HG02678 (cell line): ENCODE results near the gene USP2.
"Not testable (repeated sequence)": the region's sequence is repeated elsewhere in the genome, so short reads cannot be mapped to it uniquely, and the experiment has no call there.

ENCODE experiments used
- ATAC-seq: cut with Tn5 transposase; IDR thresholded peaks from one replicate; pipeline ENCODE4 v1.9.1; 2021; ENCODE audit warnings: mild to moderate bottlenecking, moderate library complexity; ENCODE audit not compliant: unreplicated experiment

Gene USP2

GRCh38 chr11:119414321-119414720, 32.8 kb upstream of the USP2 start:
- ATAC-seq, result no peak

GRCh38 chr11:119412072-119412471, 30.6 kb upstream of the USP2 start:
- ATAC-seq, result no peak

- no peak for ATAC-seq
Measured at GRCh38 chr11:119410501-119410900, 29.0 kb upstream of the USP2 start.

- ATAC-seq, result no peak
Measured at GRCh38 chr11:119409731-119410130, 28.2 kb upstream of the USP2 start.

- no peak for ATAC-seq
Measured at GRCh38 chr11:119406005-119406404, 24.5 kb upstream of the USP2 start.

- not testable (repeated sequence) for ATAC-seq
Measured at GRCh38 chr11:119405448-119405847, 24.0 kb upstream of the USP2 start.

- ATAC-seq, result no peak
Measured at GRCh38 chr11:119404872-119405271, 23.4 kb upstream of the USP2 start.

GRCh38 chr11:119403021-119403420, 21.5 kb upstream of the USP2 start:
- no peak for ATAC-seq

- no peak for ATAC-seq
Measured at GRCh38 chr11:119402470-119402869, 21.0 kb upstream of the USP2 start.

- no peak for ATAC-seq
Measured at GRCh38 chr11:119400860-119401259, 19.4 kb upstream of the USP2 start.

- ATAC-seq, result no peak
Measured at GRCh38 chr11:119397740-119398139, 16.2 kb upstream of the USP2 start.

GRCh38 chr11:119396835-119397234, 15.3 kb upstream of the USP2 start:
- no peak for ATAC-seq

- no peak for ATAC-seq
Measured at GRCh38 chr11:119391275-119391674, 9.8 kb upstream of the USP2 start.

GRCh38 chr11:119389611-119390254, 8.2 kb upstream of the USP2 start:
- no peak for ATAC-seq

GRCh38 chr11:119388103-119388502, 6.6 kb upstream of the USP2 start:
- ATAC-seq, result no peak

- no peak for ATAC-seq
Measured at GRCh38 chr11:119384332-119384731, 2.8 kb upstream of the USP2 start.

- ATAC-seq, result not testable (repeated sequence)
Measured at GRCh38 chr11:119382513-119382912, 1.0 kb upstream of the USP2 start.

GRCh38 chr11:119382101-119382500, 611 bp upstream of the USP2 start:
- ATAC-seq, result no peak

- no peak for ATAC-seq
Measured at GRCh38 chr11:119380827-119381180, 686 bp downstream of the USP2 start.

GRCh38 chr11:119380160-119380826, 1.2 kb downstream of the USP2 start:
- ATAC-seq, result no peak

GRCh38 chr11:119378851-119379465, 2.5 kb downstream of the USP2 start:
- no peak for ATAC-seq

- no peak for ATAC-seq
Measured at GRCh38 chr11:119377961-119378667, 3.4 kb downstream of the USP2 start.
